NCI-H1930 (cell line): Measurements from ENCODE around the gene MEIOSIN.

ENCODE experiments used
- DNase-seq, 2 experiments: peaks; one replicate each; lab custom pipeline; 2025; lab: John Stamatoyannopoulos, UW

The MEIOSIN gene

GRCh38 chr19:45779231-45780145 is 46.2 kb downstream of the MEIOSIN start:
- no peak for DNase-seq

DNA sequence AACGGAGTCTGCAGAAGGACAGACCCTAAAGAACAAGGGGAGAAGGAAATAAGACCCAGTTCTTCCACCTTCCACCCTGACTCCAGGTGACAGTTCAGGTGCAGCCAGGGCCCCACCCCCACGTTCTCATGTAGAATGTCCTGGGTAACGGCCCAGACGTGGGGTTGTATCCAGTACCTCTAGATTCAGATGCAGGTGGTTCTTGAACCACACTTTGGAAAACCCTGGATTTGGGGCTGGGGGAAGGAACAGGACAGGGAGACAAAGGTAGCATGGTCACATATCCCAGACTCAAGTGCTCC is 46.9 kb downstream of the MEIOSIN start:
- no peak for DNase-seq

- DNase-seq: no peak
These were observed 47.4 kb downstream of the MEIOSIN start for GRCh38 chr19:45780448-45781213.

DNA sequence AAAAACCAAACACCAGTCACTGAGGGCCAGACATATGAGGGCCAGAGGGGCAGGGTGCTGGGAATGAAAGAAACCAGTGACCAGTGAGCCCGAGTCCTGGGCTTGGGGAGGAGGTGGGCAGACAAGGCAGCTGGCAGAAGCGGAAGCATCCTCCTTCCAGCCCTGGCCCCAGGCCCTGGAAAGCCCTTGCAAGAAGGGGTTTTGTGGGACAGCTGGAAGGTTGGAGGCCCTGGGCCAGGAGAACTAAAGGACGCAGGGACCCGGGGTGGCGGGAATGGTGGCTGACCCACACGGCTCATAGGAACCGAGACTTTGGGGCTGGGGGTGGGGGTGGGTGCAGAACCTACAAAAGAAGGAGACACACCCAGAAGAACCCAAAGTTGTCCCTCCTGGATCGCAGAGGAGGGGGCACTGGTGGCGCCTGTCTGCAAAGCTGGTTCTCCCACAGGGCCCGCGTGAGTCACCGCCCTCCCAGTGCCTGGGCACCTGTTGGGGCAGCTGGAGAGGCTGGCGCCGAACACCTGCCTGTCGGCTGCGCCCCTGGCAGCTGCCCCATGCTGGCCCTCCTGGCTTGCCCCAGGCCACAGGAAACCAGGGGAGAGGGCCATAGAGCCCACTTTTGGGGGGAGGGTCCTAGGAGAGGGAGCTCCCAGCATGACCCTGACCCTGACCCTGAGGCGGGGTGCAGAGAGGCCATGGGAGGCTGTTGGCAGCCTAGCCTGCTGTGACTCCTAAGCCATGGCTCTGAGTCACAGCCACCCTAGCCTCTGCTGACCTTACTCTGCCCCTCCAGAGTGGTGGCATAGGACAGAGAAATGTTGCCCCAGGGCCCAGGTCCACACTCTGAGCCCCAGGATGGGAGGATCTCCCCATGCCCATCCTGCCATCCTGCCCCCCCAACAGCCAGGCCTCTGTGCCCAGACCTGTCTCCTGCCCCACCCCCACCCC is 48.2 kb downstream of the MEIOSIN start:
- no peak for DNase-seq

DNA sequence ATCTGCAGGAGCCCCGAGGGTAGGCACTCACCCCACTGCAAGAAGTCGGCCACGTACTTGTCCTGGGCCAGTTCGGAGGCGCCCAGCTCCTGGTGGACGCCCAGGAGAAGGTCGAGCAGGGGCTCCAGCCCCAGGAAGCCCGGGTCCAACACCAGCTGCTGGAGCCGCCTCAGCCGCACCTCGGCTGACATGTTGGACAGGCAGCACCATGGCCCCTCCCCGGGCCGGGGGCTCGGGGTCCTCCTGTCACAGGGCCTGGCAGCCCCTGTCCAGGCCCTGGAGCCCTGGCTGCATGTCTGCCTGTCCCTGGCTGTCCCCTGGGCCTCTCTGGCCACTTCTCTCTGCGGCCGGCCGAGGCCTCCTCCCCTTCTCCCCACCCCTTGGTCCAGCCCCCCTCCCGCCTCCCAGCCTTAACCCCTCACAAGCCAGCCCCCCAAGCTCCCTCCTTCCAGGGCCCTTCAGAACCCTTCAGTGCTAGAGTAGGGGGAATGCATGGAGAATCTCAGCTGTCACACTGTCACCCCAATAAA is 49.0 kb downstream of the MEIOSIN start, which contains the start of gene DMPK:
Gene DMPK (minus strand): TSS at position 329 of the 530 bp plus-strand sequence. CDS start 138 bp downstream, at position 191.
- DNase-seq: no peak

- no peak for DNase-seq
These were observed 49.9 kb downstream of the MEIOSIN start for GRCh38 chr19:45782820-45783785.

GRCh38 chr19:45784096-45784495 is 50.9 kb downstream of the MEIOSIN start:
- no peak for DNase-seq

GRCh38 chr19:45785097-45785496 is 51.9 kb downstream of the MEIOSIN start:
- no peak for DNase-seq

GRCh38 chr19:45785781-45786532 is 52.7 kb downstream of the MEIOSIN start:
- DNase-seq: no peak

- DNase-seq: no peak
These were observed 53.3 kb downstream of the MEIOSIN start for GRCh38 chr19:45786533-45786894.

DNA sequence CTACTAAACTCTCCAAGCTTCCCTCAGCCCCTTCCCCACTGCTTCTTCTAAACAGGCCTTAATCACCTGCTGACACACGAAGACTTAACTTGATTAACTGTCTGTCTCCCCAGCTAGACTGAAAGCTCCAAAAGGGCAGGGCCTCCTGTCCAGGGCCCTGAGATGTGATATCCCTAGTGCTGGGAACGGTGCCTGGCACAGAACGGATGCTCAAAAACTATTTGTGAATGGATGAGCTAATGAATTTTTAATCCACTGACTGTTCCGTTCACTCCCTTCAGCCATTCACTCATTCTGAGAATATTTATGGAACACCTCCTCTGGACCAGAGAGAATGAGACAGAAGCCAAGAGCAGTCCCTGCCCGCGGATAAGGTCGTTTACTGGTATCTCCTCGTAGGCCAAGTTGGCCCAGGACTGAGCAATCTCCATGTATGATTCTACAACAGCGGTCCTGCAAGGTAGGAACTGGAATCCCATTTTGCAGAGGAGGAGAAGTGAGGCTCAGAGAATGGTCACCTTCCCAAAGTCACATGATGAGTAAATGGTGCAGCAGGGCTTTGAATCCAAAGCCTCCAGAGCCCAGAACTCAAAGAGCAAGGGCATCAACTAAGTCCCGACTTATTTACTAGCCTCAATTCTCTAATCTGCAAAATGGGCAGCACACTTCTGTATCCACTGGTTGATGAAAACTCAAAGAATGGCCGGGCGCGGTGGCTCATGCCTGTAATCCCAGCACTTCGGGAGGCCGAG is 56.0 kb downstream of the MEIOSIN start:
- DNase-seq: no peak

DNA sequence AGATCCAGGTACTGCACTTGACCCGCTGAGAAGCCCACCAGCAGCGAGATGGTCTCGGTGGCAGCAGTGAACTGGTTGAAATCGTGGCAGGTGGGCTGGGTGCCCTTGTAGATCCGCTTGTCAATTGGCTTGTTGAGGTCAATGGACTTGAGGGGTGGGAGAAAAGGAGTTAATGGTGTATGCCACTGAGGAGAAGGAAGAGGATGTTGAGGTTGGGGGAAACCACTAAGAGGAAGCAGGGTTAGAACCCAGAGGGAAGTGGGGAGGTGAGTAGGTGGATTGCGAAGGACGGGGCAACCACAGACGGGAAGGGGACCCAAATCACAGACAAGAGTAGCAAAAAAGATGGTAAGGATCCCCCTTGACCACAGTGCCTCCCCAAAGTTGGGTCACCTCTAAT is 57.7 kb downstream of the MEIOSIN start:
- DNase-seq: no peak

- DNase-seq: no peak
These were observed 58.7 kb downstream of the MEIOSIN start for GRCh38 chr19:45791744-45792469.

- peak; percentile 98 to 99 for DNase-seq
These were observed 59.4 kb downstream of the MEIOSIN start, which contains the start of gene DMWD for GRCh38 chr19:45792470-45793177. Gene DMWD, minus strand, starts transcription at chr19:45792845. Its CDS starts 89 bp downstream, at chr19:45792756.

DNA sequence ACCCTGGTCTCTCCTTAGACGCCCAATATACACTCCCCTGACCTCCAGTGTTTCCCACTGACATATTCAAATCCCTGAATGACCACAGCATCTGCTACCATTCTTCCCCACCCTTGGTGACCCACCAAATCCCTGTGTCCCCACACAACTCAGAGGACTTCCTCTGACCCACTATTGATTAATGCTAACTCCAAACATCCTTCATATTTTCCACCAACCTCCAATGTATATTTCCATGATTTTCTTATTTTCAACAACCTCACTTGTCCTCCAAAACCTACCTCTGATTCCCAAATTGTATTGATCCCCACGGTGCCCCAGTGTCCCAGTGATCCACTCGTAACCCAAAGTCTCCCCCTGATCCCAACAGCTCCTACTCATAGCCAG is 59.9 kb downstream of the MEIOSIN start:
- DNase-seq: no peak

- no peak for DNase-seq
These were observed 60.6 kb downstream of the MEIOSIN start for GRCh38 chr19:45793876-45794275.

- DNase-seq: no peak
These were observed 61.4 kb downstream of the MEIOSIN start for GRCh38 chr19:45794627-45795026.
